ENCODE data around the gene CRYGC.
"Not testable (repeated sequence)": the region's sequence is repeated elsewhere in the genome, so short reads cannot be mapped to it uniquely, and the experiment has no call there.

DNA sequence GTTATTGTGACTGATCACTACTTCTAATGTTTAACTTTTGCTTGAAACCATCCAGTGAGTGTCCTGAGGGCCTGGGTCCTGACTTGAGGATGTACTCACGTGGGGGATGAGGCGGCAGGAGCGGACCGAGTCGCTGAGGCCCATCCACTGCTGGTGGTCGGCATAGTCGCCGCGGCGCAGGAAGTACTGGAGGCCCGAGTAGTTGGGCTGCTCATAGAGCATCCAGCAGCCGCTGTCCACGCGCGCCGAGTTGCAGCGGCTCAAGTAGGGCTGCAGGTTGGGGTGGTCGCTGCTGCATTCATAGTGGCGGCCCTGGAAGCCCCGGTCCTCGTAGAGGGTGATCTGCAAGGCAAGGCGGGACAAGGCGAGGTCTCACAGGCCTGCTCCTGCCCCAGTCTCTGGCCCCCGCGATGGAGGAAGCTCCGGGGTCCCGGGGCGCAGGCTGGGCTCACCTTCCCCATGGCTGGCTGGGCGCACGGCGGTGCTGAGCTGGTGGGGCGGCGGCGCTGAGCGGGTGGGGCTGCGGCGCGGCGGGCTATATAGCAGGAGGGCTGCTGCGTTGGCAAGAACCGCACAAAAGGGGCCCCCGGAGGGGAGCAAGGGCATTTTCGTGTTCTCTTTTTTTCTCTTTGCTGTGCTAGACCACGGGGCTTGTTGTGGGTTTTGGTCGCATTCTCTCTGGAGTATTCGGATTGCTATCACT is 5.5 kb downstream of the CRYGC start, which contains the start of gene CRYGD:
- TF ChIP-seq EZH2 (optimal IDR thresholded peaks at IDR 0.05; ENCODE audit: low read depth, low read length); EZH2phosphoT487 (IDR thresholded peaks at IDR 0.05; ENCODE audit: low read length): not testable (repeated sequence)
- TF ChIP-seq, protein P1, sequence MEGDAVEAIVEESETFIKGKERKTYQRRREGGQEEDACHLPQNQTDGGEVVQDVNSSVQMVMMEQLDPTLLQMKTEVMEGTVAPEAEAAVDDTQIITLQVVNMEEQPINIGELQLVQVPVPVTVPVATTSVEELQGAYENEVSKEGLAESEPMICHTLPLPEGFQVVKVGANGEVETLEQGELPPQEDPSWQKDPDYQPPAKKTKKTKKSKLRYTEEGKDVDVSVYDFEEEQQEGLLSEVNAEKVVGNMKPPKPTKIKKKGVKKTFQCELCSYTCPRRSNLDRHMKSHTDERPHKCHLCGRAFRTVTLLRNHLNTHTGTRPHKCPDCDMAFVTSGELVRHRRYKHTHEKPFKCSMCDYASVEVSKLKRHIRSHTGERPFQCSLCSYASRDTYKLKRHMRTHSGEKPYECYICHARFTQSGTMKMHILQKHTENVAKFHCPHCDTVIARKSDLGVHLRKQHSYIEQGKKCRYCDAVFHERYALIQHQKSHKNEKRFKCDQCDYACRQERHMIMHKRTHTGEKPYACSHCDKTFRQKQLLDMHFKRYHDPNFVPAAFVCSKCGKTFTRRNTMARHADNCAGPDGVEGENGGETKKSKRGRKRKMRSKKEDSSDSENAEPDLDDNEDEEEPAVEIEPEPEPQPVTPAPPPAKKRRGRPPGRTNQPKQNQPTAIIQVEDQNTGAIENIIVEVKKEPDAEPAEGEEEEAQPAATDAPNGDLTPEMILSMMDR (IDR thresholded peaks at IDR 0.05; ENCODE audit: low read length), result not testable (repeated sequence)
